Measurements from ENCODE around the gene KIAA0232. TPM values are rescaled to one million over a fixed set of nuclear protein-coding genes. Genes with fewer than 3 reads are reported as not detected.
"Not testable (repeated sequence)": the region's sequence is repeated elsewhere in the genome, so short reads cannot be mapped to it uniquely, and the experiment has no call there.

Gene KIAA0232
- polyA plus RNA-seq, 1 donor (not counting 4 experiments of a cell fraction or from before 2014, with no cell fraction given): 10.0 TPM

DNA sequence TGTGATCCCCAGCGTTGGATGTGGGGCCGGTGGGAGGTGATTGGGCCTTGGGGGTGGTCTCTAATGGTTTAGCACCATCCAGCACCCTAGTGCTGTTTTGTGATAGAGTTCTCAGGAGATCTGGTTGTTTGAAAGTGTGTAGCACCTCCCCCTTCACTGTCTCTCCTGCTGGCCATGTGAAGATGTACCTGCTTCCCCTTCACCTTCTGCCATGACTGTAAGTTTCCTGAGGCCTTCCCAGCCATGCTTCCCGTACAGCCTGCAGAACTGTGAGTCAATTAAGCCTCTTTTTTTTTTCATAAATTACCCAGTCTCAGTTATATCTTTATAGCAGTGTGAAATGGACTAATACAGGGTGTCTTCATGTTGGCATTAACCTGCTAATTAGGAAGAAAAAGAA, 107.8 kb downstream of the KIAA0232 start:
- FAIRE-seq (no peak), DNase-seq (ENCODE audit: low read depth, low spot score) (no peak)
- Histone ChIP-seq H3K79me2 (ENCODE audit: control insufficient read depth, insufficient read depth, low read length) (no peaks in the 10 kb centered on the region), H3K9me1 (ENCODE audit: control insufficient read depth, extremely low read depth, insufficient read depth, low read length) (no peaks in the 10 kb centered on the region), H2AFZ (ENCODE audit: control insufficient read depth, low read length) (no peak overlapping the region), H3K27ac (ENCODE audit: control insufficient read depth, insufficient read depth, low read length) (no peak overlapping the region), H3K4me2 (ENCODE audit: control insufficient read depth, extremely low read depth, insufficient read depth, low read depth, low read length) (no peak overlapping the region), H4K20me1 (ENCODE audit: control insufficient read depth, extremely low read depth, insufficient read depth, low read length) (peaks cover 2% of the 10 kb centered on the region), H3K27me3 (ENCODE audit: control insufficient read depth, extremely low read depth, insufficient read depth, low read length) (no peaks in the 10 kb centered on the region), H3K9me3 (ENCODE audit: control insufficient read depth, low read depth, low read length) (no peaks in the 10 kb centered on the region), H3K9ac (ENCODE audit: control insufficient read depth, extremely low read depth, insufficient read depth, low read length) (no peak overlapping the region), H3K4me3 (ENCODE audit: control insufficient read depth in 2 of 3, extremely low read depth in 1 of 3, insufficient read depth in 2 of 3, low read depth in 1 of 3, low read length in 3 of 3) (no peak overlapping the region), H3K36me3 (ENCODE audit: control insufficient read depth in 2 of 2, extremely low read depth in 1 of 2, insufficient read depth in 2 of 2, low read length in 2 of 2) (no peaks in the 10 kb centered on the region), H3K4me1 (ENCODE audit: control insufficient read depth, extremely low read depth, insufficient read depth, low read length) (peaks cover 8% of the 10 kb centered on the region)
- dilution Hi-C loops (cut with MboI; ENCODE audit: extremely low pct_ligation_motif_present, low sequenced_read_pairs): no loop called here
- TF ChIP-seq, protein P1, sequence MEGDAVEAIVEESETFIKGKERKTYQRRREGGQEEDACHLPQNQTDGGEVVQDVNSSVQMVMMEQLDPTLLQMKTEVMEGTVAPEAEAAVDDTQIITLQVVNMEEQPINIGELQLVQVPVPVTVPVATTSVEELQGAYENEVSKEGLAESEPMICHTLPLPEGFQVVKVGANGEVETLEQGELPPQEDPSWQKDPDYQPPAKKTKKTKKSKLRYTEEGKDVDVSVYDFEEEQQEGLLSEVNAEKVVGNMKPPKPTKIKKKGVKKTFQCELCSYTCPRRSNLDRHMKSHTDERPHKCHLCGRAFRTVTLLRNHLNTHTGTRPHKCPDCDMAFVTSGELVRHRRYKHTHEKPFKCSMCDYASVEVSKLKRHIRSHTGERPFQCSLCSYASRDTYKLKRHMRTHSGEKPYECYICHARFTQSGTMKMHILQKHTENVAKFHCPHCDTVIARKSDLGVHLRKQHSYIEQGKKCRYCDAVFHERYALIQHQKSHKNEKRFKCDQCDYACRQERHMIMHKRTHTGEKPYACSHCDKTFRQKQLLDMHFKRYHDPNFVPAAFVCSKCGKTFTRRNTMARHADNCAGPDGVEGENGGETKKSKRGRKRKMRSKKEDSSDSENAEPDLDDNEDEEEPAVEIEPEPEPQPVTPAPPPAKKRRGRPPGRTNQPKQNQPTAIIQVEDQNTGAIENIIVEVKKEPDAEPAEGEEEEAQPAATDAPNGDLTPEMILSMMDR (optimal IDR thresholded peaks at IDR 0.05 in 1 of 3, IDR thresholded peaks at IDR 0.05 in 1 of 3, conservative IDR thresholded peaks at IDR 0.05 in 1 of 3; ENCODE audit: extremely low read depth in 1 of 3, insufficient read depth in 2 of 3, low read length in 3 of 3): no peak
- no peak for TF ChIP-seq EZH2 (IDR thresholded peaks at IDR 0.05; ENCODE audit: low read length)

DNA sequence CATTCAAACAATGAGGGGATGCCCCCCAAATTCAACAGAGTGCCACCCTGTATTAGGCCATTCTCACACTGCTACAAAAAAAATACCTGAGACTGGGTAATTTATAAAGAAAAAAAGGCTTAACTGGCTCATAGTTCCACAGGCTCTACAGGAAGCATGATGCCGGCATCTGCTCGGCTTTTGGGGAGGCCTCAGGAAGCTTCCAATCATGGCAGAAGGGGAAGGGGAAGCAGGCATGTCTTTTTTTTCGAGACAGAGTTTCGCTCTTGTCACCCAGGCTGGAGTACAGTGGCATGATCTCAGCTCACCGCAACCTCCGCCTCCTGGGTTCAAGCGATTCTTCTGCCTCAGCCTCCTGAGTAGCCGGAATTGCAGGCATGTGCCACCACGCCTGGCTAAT, 108.4 kb downstream of the KIAA0232 start:
- dilution Hi-C loops (cut with MboI; ENCODE audit: extremely low pct_ligation_motif_present, low sequenced_read_pairs); H3K9me3 ChIP-seq (ENCODE audit: control insufficient read depth, low read depth, low read length); H4K20me1 ChIP-seq (ENCODE audit: control insufficient read depth, extremely low read depth, insufficient read depth, low read length): not testable (repeated sequence)

DNA sequence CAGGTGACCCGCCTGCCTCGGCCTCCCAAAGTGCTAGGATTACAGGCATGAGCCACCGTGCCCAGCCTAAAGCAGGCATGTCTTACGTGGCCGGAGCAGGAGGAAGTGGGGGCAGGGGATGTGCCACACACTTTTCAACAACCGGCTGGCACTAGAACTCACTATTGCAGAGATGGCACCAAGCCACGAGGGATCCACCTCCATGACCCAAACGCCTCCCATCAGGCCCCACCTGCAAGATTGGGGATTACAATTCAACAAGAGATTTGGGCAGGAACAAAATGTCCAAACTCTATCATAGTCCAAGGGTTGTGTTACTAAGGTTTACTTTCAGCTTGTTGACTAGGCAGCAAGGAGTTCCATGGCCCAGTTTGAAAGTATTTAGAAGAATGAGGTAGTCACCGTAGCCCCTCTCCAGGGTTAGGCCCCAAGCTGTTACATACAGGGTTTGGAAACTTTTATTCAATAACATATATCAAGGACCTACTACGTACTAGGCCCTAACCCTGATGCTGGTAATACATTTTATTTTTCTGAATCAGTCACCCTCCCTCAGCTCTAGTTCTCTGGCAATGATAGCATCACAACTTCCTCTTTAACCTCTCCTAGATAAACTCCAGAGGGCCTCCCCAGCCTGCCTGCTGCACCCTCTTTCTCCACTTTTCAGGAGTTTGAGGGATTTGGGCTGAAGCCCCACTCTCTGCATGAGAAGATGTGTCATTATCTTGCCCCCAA, 109.1 kb downstream of the KIAA0232 start:
- no peak for TF ChIP-seq EZH2 (IDR thresholded peaks at IDR 0.05; ENCODE audit: low read length)
- TF ChIP-seq, protein P1 (optimal IDR thresholded peaks at IDR 0.05 in 1 of 3, IDR thresholded peaks at IDR 0.05 in 1 of 3, conservative IDR thresholded peaks at IDR 0.05 in 1 of 3; ENCODE audit: extremely low read depth in 1 of 3, insufficient read depth in 2 of 3, low read length in 3 of 3): no peak
- Histone ChIP-seq H3K4me1 (ENCODE audit: control insufficient read depth, extremely low read depth, insufficient read depth, low read length) (peaks cover 8% of the 10 kb centered on the region), H3K79me2 (ENCODE audit: control insufficient read depth, insufficient read depth, low read length) (no peaks in the 10 kb centered on the region), H3K9ac (ENCODE audit: control insufficient read depth, extremely low read depth, insufficient read depth, low read length) (no peak overlapping the region), H3K36me3 (ENCODE audit: control insufficient read depth in 2 of 2, extremely low read depth in 1 of 2, insufficient read depth in 2 of 2, low read length in 2 of 2) (no peaks in the 10 kb centered on the region), H3K27me3 (ENCODE audit: control insufficient read depth, extremely low read depth, insufficient read depth, low read length) (no peaks in the 10 kb centered on the region), H2AFZ (ENCODE audit: control insufficient read depth, low read length) (no peak overlapping the region), H4K20me1 (ENCODE audit: control insufficient read depth, extremely low read depth, insufficient read depth, low read length) (no peaks in the 10 kb centered on the region), H3K9me1 (ENCODE audit: control insufficient read depth, extremely low read depth, insufficient read depth, low read length) (no peaks in the 10 kb centered on the region), H3K9me3 (ENCODE audit: control insufficient read depth, low read depth, low read length) (no peaks in the 10 kb centered on the region), H3K27ac (ENCODE audit: control insufficient read depth, insufficient read depth, low read length) (no peak overlapping the region), H3K4me3 (ENCODE audit: control insufficient read depth in 2 of 3, extremely low read depth in 1 of 3, insufficient read depth in 2 of 3, low read depth in 1 of 3, low read length in 3 of 3) (no peak overlapping the region), H3K4me2 (ENCODE audit: control insufficient read depth, extremely low read depth, insufficient read depth, low read depth, low read length) (peak overlapping the region; percentile 32)
- DNase-seq (ENCODE audit: low read depth, low spot score): no peak
- dilution Hi-C loops (cut with MboI; ENCODE audit: extremely low pct_ligation_motif_present, low sequenced_read_pairs): no loop called here
- no peak for FAIRE-seq

More for the DNA sequence above, 108.4 kb downstream of the KIAA0232 start:
- not testable (repeated sequence) for FAIRE-seq; H3K36me3 ChIP-seq (ENCODE audit: control insufficient read depth in 2 of 2, extremely low read depth in 1 of 2, insufficient read depth in 2 of 2, low read length in 2 of 2); H2AFZ ChIP-seq (ENCODE audit: control insufficient read depth, low read length); H3K9ac ChIP-seq (ENCODE audit: control insufficient read depth, extremely low read depth, insufficient read depth, low read length); H3K79me2 ChIP-seq (ENCODE audit: control insufficient read depth, insufficient read depth, low read length); H3K4me3 ChIP-seq (ENCODE audit: control insufficient read depth in 2 of 3, extremely low read depth in 1 of 3, insufficient read depth in 2 of 3, low read depth in 1 of 3, low read length in 3 of 3); H3K4me1 ChIP-seq (ENCODE audit: control insufficient read depth, extremely low read depth, insufficient read depth, low read length); H3K4me2 ChIP-seq (ENCODE audit: control insufficient read depth, extremely low read depth, insufficient read depth, low read depth, low read length); H3K9me1 ChIP-seq (ENCODE audit: control insufficient read depth, extremely low read depth, insufficient read depth, low read length); DNase-seq (ENCODE audit: low read depth, low spot score); H3K27me3 ChIP-seq (ENCODE audit: control insufficient read depth, extremely low read depth, insufficient read depth, low read length); H3K27ac ChIP-seq (ENCODE audit: control insufficient read depth, insufficient read depth, low read length)

All from keratinocyte (primary cell).